ENCODE data around the gene SPRY1. TPM values are rescaled to one million over a fixed set of nuclear protein-coding genes. Genes with fewer than 3 reads are reported as not detected.

Gene SPRY1
- total RNA-seq, 4 donors from 2014 or later = 101 to 195 (median 169) TPM

- TF ChIP-seq CTCF (IDR thresholded peaks at IDR 0.05) (no peak), EP300 (IDR thresholded peaks at IDR 0.05) (no peak), POLR2A (IDR thresholded peaks at IDR 0.05) (no peak)
- H3K27me3 ChIP-seq = no peaks in the 10 kb centered on the region
- H3K36me3 ChIP-seq = no peaks in the 10 kb centered on the region
- H3K4me3 ChIP-seq = no peak overlapping the region
- H3K4me1 ChIP-seq = no peaks in the 10 kb centered on the region
- 83 to 87% methylated on average over 2 of the region's 2 CpGs for WGBS, 2 donors
- H3K27ac ChIP-seq = no peak overlapping the region
- peaks cover 0 to 17% (median 0%) of the 10 kb centered on the region in 4 donors for H3K9me3 ChIP-seq
- DNase-seq (ENCODE audit: low spot score in 2 of 2) = no peak
Measured at GRCh38 chr4:123430501-123430900, 33.9 kb downstream of the SPRY1 start.

GRCh38 chr4:123433573-123433972, 37.0 kb downstream of the SPRY1 start:
- Histone ChIP-seq H3K36me3 (no peaks in the 10 kb centered on the region), H3K27ac (no peak overlapping the region), H3K27me3 (no peaks in the 10 kb centered on the region), H3K4me1 (no peaks in the 10 kb centered on the region), H3K4me3 (no peak overlapping the region), H3K9me3 (peaks cover 0 to 7% (median 0%) of the 10 kb centered on the region in 4 donors)
- WGBS, 2 donors = 89 to 91% methylated on average over 7 of the region's 7 CpGs
- TF ChIP-seq EP300 (IDR thresholded peaks at IDR 0.05) = no peak
- no peak for TF ChIP-seq POLR2A (IDR thresholded peaks at IDR 0.05)
- TF ChIP-seq CTCF (IDR thresholded peaks at IDR 0.05) = no peak
- no peak for DNase-seq (ENCODE audit: low spot score in 2 of 2)

- H3K27me3 ChIP-seq = no peaks in the 10 kb centered on the region
- no peak overlapping the region for H3K4me3 ChIP-seq
- WGBS, 2 donors = 87 to 98% methylated on average over 9 of the region's 9 CpGs
- DNase-seq (ENCODE audit: low spot score in 2 of 2) = no peak
- H3K27ac ChIP-seq = no peak overlapping the region
- TF ChIP-seq POLR2A (IDR thresholded peaks at IDR 0.05) (no peak), CTCF (IDR thresholded peaks at IDR 0.05) (no peak), EP300 (IDR thresholded peaks at IDR 0.05) (no peak)
- no peaks in the 10 kb centered on the region for H3K36me3 ChIP-seq
- peaks cover 0 to 5% (median 0%) of the 10 kb centered on the region in 4 donors for H3K9me3 ChIP-seq
- H3K4me1 ChIP-seq = no peaks in the 10 kb centered on the region
Measured at GRCh38 chr4:123433976-123434375, 37.4 kb downstream of the SPRY1 start.

GRCh38 chr4:123435246-123436113, 38.9 kb downstream of the SPRY1 start:
- Histone ChIP-seq H3K4me3 (no peak overlapping the region), H3K27me3 (no peaks in the 10 kb centered on the region), H3K4me1 (no peaks in the 10 kb centered on the region), H3K27ac (no peak overlapping the region), H3K9me3 (peaks cover 0 to 5% (median 0%) of the 10 kb centered on the region in 4 donors), H3K36me3 (no peaks in the 10 kb centered on the region)
- no peak for DNase-seq (ENCODE audit: low spot score in 2 of 2)
- TF ChIP-seq CTCF (IDR thresholded peaks at IDR 0.05) (no peak), POLR2A (IDR thresholded peaks at IDR 0.05) (no peak), EP300 (IDR thresholded peaks at IDR 0.05) (no peak)
- 89 to 95% methylated on average over 24 to 29 of the region's 43 CpGs for WGBS, 2 donors

- DNase-seq (ENCODE audit: low spot score in 2 of 2) = no peak
- TF ChIP-seq EP300 (IDR thresholded peaks at IDR 0.05) (no peak), POLR2A (IDR thresholded peaks at IDR 0.05) (no peak), CTCF (IDR thresholded peaks at IDR 0.05) (no peak)
- Histone ChIP-seq H3K27me3 (no peaks in the 10 kb centered on the region), H3K36me3 (no peaks in the 10 kb centered on the region), H3K4me3 (no peak overlapping the region), H3K4me1 (peaks cover 0 to 4% (median under 1%) of the 10 kb centered on the region in 4 donors), H3K27ac (no peak overlapping the region), H3K9me3 (peaks cover 0 to 5% (median 0%) of the 10 kb centered on the region in 4 donors)
- 28 to 38% methylated on average over 3 of the region's 3 CpGs for WGBS, 2 donors
Measured at GRCh38 chr4:123438031-123438430, 41.4 kb downstream of the SPRY1 start.

Data from tibial nerve (tissue), 4 donors.